Measurements from ENCODE around the gene SV2C. TPM values are rescaled to one million over a fixed set of nuclear protein-coding genes. Genes with fewer than 3 reads are reported as not detected.

SV2C gene
- total RNA-seq, 1 donor from 2014 or later, result 0.15 TPM

GRCh38 chr5:76041863-76042262, 41.3 kb upstream of the SV2C start:
- H3K79me2 ChIP-seq (ENCODE audit: low read depth), result no peaks in the 10 kb centered on the region
- no peaks in the 10 kb centered on the region for H3F3A ChIP-seq (ENCODE audit: low read depth)
- peaks cover 5% of the 10 kb centered on the region for H3K9me3 Mint-ChIP-seq
- peak; percentile 70 for DNase-seq (ENCODE audit: low spot score)
- H3K36me3 ChIP-seq, result no peaks in the 10 kb centered on the region
- peaks cover 2% of the 10 kb centered on the region for H3K27me3 Mint-ChIP-seq (ENCODE audit: insufficient read depth, low read depth)
- no peak overlapping the region for H3K4me2 ChIP-seq
- H3K9ac ChIP-seq, result no peak overlapping the region
- no peak overlapping the region for H3K4me3 ChIP-seq
- H4K20me1 ChIP-seq (ENCODE audit: low read depth), result no peaks in the 10 kb centered on the region
- no peaks in the 10 kb centered on the region for H3K36me3 Mint-ChIP-seq
- TF ChIP-seq, protein P1, sequence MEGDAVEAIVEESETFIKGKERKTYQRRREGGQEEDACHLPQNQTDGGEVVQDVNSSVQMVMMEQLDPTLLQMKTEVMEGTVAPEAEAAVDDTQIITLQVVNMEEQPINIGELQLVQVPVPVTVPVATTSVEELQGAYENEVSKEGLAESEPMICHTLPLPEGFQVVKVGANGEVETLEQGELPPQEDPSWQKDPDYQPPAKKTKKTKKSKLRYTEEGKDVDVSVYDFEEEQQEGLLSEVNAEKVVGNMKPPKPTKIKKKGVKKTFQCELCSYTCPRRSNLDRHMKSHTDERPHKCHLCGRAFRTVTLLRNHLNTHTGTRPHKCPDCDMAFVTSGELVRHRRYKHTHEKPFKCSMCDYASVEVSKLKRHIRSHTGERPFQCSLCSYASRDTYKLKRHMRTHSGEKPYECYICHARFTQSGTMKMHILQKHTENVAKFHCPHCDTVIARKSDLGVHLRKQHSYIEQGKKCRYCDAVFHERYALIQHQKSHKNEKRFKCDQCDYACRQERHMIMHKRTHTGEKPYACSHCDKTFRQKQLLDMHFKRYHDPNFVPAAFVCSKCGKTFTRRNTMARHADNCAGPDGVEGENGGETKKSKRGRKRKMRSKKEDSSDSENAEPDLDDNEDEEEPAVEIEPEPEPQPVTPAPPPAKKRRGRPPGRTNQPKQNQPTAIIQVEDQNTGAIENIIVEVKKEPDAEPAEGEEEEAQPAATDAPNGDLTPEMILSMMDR (IDR thresholded peaks at IDR 0.05), result no peak
- no peak overlapping the region for H3K4me3 Mint-ChIP-seq
- H3K27ac Mint-ChIP-seq, result no peak overlapping the region
- H3K27me3 ChIP-seq, result peaks cover 6% of the 10 kb centered on the region
- no peak overlapping the region for H2AFZ ChIP-seq (replicated peaks)
- H3K9me3 ChIP-seq (ENCODE audit: low read depth), result no peaks in the 10 kb centered on the region
- H3K4me1 ChIP-seq, result no peaks in the 10 kb centered on the region
- H3K27ac ChIP-seq, result no peak overlapping the region
- peaks cover 4% of the 10 kb centered on the region for H3K4me1 Mint-ChIP-seq

- no peaks in the 10 kb centered on the region for H3K9me3 ChIP-seq (ENCODE audit: low read depth)
- Mint-ChIP-seq H3K27me3 (ENCODE audit: insufficient read depth, low read depth) (no peaks in the 10 kb centered on the region), H3K27ac (no peak overlapping the region), H3K9me3 (no peaks in the 10 kb centered on the region), H3K4me3 (no peak overlapping the region), H3K4me1 (no peaks in the 10 kb centered on the region), H3K36me3 (no peaks in the 10 kb centered on the region)
- H3K4me2 ChIP-seq, result no peak overlapping the region
- H4K20me1 ChIP-seq (ENCODE audit: low read depth), result no peaks in the 10 kb centered on the region
- no peaks in the 10 kb centered on the region for H3F3A ChIP-seq (ENCODE audit: low read depth)
- no peak for TF ChIP-seq EZH2phosphoT487 (IDR thresholded peaks at IDR 0.05)
- TF ChIP-seq, protein P1 (IDR thresholded peaks at IDR 0.05), result no peak
- no peak for TF ChIP-seq EZH2 (IDR thresholded peaks at IDR 0.05)
- H3K36me3 ChIP-seq, result no peaks in the 10 kb centered on the region
- no peak overlapping the region for H3K27ac ChIP-seq
- no peaks in the 10 kb centered on the region for H3K27me3 ChIP-seq
- no peak overlapping the region for H3K9ac ChIP-seq
- no peak overlapping the region for H3K4me3 ChIP-seq
- H2AFZ ChIP-seq (replicated peaks), result no peak overlapping the region
- no peaks in the 10 kb centered on the region for H3K4me1 ChIP-seq
- H3K79me2 ChIP-seq (ENCODE audit: low read depth), result no peaks in the 10 kb centered on the region
- DNase-seq (ENCODE audit: low spot score), result no peak
These were observed 36.4 kb upstream of the SV2C start for GRCh38 chr5:76046741-76047140.

DNA sequence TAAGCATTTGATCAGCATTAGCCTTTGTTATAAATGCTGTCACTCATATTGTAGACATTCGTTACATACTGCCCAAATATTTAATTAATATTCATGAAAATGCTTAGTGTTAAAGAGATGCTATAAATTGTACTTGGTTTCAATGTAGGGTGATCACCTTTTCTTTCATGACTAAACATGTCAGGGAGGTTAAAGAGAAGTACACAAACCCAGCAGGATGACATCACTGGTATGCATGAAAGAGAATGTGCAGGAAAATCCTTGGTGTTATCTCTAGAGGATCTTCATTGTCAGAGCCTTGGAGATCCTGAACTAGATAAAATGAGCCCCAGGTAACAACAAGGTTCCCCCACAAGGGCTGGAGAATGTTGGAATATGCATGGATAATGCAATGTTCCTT, 33.0 kb upstream of the SV2C start:
- Mint-ChIP-seq H3K27me3 (ENCODE audit: insufficient read depth, low read depth) (no peaks in the 10 kb centered on the region), H3K4me1 (no peaks in the 10 kb centered on the region), H3K27ac (no peak overlapping the region), H3K9me3 (peaks cover 2% of the 10 kb centered on the region), H3K4me3 (no peak overlapping the region), H3K36me3 (no peaks in the 10 kb centered on the region)
- TF ChIP-seq, protein P1 (IDR thresholded peaks at IDR 0.05), result no peak
- TF ChIP-seq EZH2phosphoT487 (IDR thresholded peaks at IDR 0.05) (no peak), EZH2 (IDR thresholded peaks at IDR 0.05) (no peak)
- no peak for DNase-seq (ENCODE audit: low spot score)
- Histone ChIP-seq H3K4me3 (no peak overlapping the region), H3K27me3 (no peaks in the 10 kb centered on the region), H3F3A (ENCODE audit: low read depth) (no peaks in the 10 kb centered on the region), H3K27ac (no peak overlapping the region), H3K9ac (no peak overlapping the region), H3K4me1 (no peaks in the 10 kb centered on the region), H3K79me2 (ENCODE audit: low read depth) (no peaks in the 10 kb centered on the region), H2AFZ (replicated peaks) (no peak overlapping the region), H3K36me3 (no peaks in the 10 kb centered on the region), H3K9me3 (ENCODE audit: low read depth) (no peaks in the 10 kb centered on the region), H3K4me2 (no peak overlapping the region), H4K20me1 (ENCODE audit: low read depth) (no peaks in the 10 kb centered on the region)
